Measurements from ENCODE around the gene DLG2. TPM values are rescaled to one million over a fixed set of nuclear protein-coding genes. Genes with fewer than 3 reads are reported as not detected.

The DLG2 gene
- total and polyA plus RNA-seq, 4 donors: 0.30 to 5.5 (median 0.68) TPM

- 77% methylated on average over 2 of the region's 2 CpGs for WGBS
These were observed 1978.3 kb downstream of the DLG2 start for GRCh38 chr11:83648610-83649527.

GRCh38 chr11:83645561-83645960, 1981.6 kb downstream of the DLG2 start:
- Histone ChIP-seq H3K9me3 (ENCODE audit: control insufficient read depth in 4 of 4, low read length in 3 of 4) (no peaks in the 10 kb centered on the region), H3K9ac (ENCODE audit: low read depth in 1 of 2, low read length in 2 of 2) (no peak overlapping the region), H3K4me3 (ENCODE audit: low read depth in 1 of 3, low read length in 3 of 3) (no peak overlapping the region), H3K4me1 (ENCODE audit: control insufficient read depth in 4 of 4, insufficient read depth in 4 of 4, low read length in 3 of 4) (no peaks in the 10 kb centered on the region), H3K27me3 (ENCODE audit: control insufficient read depth in 4 of 4, insufficient read depth in 4 of 4, low read length in 3 of 4) (no peaks in the 10 kb centered on the region), H3K27ac (ENCODE audit: low read depth in 1 of 2, low read length in 2 of 2) (no peak overlapping the region), H3K36me3 (ENCODE audit: control insufficient read depth in 4 of 4, insufficient read depth in 3 of 4, low read depth in 1 of 4, low read length in 3 of 4) (no peaks in the 10 kb centered on the region)
- DNase-seq (ENCODE audit: low spot score): no peak
- TF ChIP-seq REST (IDR thresholded peaks at IDR 0.05): no peak
- TF ChIP-seq CTCF (IDR thresholded peaks at IDR 0.05; ENCODE audit: low read depth, low read length, missing input control): no peak
- no peak for TF ChIP-seq FOXA1 (IDR thresholded peaks at IDR 0.05)
- no peak for TF ChIP-seq HNF4A (conservative IDR thresholded peaks at IDR 0.05)
- TF ChIP-seq JUND (IDR thresholded peaks at IDR 0.05): no peak
- TF ChIP-seq NR2F2 (IDR thresholded peaks at IDR 0.05): no peak
- no peak for TF ChIP-seq FOXA2 (IDR thresholded peaks at IDR 0.05)
- no peak for TF ChIP-seq GABPA (IDR thresholded peaks at IDR 0.05 in 1 of 2, conservative IDR thresholded peaks at IDR 0.05 in 1 of 2)
- TF ChIP-seq YY1 (IDR thresholded peaks at IDR 0.05): no peak
- TF ChIP-seq RXRA (IDR thresholded peaks at IDR 0.05): no peak
- no peak for TF ChIP-seq EGR1 (IDR thresholded peaks at IDR 0.05; ENCODE audit: low read depth in 2 of 2)
- TF ChIP-seq MAX (IDR thresholded peaks at IDR 0.05): no peak
- no peak for TF ChIP-seq TAF1 (conservative IDR thresholded peaks at IDR 0.05)
- 88% methylated on average over 3 of the region's 3 CpGs for WGBS

More at GRCh38 chr11:83648610-83649527, 1978.3 kb downstream of the DLG2 start:
- H3K9me3 ChIP-seq (ENCODE audit: control insufficient read depth in 4 of 4, low read length in 3 of 4): no peaks in the 10 kb centered on the region
- no peak overlapping the region for H3K9ac ChIP-seq (ENCODE audit: low read depth in 1 of 2, low read length in 2 of 2)
- no peaks in the 10 kb centered on the region for H3K36me3 ChIP-seq (ENCODE audit: control insufficient read depth in 4 of 4, insufficient read depth in 3 of 4, low read depth in 1 of 4, low read length in 3 of 4)
- H3K27ac ChIP-seq (ENCODE audit: low read depth in 1 of 2, low read length in 2 of 2): no peak overlapping the region
- TF ChIP-seq GABPA (IDR thresholded peaks at IDR 0.05 in 1 of 2, conservative IDR thresholded peaks at IDR 0.05 in 1 of 2) (no peak), FOXA2 (IDR thresholded peaks at IDR 0.05) (no peak), YY1 (IDR thresholded peaks at IDR 0.05) (no peak)
- no peaks in the 10 kb centered on the region for H3K27me3 ChIP-seq (ENCODE audit: control insufficient read depth in 4 of 4, insufficient read depth in 4 of 4, low read length in 3 of 4)
- no peak overlapping the region for H3K4me3 ChIP-seq (ENCODE audit: low read depth in 1 of 3, low read length in 3 of 3)
- H3K4me1 ChIP-seq (ENCODE audit: control insufficient read depth in 4 of 4, insufficient read depth in 4 of 4, low read length in 3 of 4): no peaks in the 10 kb centered on the region
- no peak for DNase-seq (ENCODE audit: low spot score)
